Lower leg skin (tissue), 4 donors: ENCODE measurements around the gene ZFAND3. TPM values are rescaled to one million over a fixed set of nuclear protein-coding genes. Genes with fewer than 3 reads are reported as not detected.

Experiments
- DNase-seq, 2 donors: peaks; one replicate each; pipeline ENCODE4 v3.0.0-alpha.2; 2019; ENCODE audit warnings: low spot score in 2 of 2
- H3K4me3 ChIP-seq: fragments of 200-600 bp; sonication (generic); 2 replicates; pipeline ENCODE4 v1.5.1; 2017; ENCODE audit warnings: mild to moderate bottlenecking, low read depth; ENCODE audit not compliant: poor library complexity, severe bottlenecking
- POLR2A ChIP-seq, 2 donors: fragments of 450-650 bp; IDR thresholded peaks; one replicate each; pipeline ENCODE4 v1.6.1; 2016 to 2017; ENCODE audit warnings: antibody characterized with exemption in 2 of 2, mild to moderate bottlenecking in 1 of 2, moderate library complexity in 1 of 2
- WGBS, 2 donors: methylation state at CpG; one replicate each; pipeline ENCODE4 v1.1.5; 2018; 5-methylcytosine and 5-hydroxymethylcytosine counted together
- intact Hi-C: fragments of 100-400 bp; cut with DNase I; formaldehyde crosslinking; loops from one replicate; pipeline ENCODE4 v1.15.0; 2023; ENCODE audit warnings: low total_unique reads
- total RNA-seq, 4 donors: library from RNA; depleted of rRNA; stranded (reverse); fragments of >200 nt; gene quantifications; one replicate each; pipeline ENCODE4 v1.1.0, GENCODE V29; 2016
- TF ChIP-seq, protein P1 (sequence below), 3 donors: fragments of 450-650 bp; IDR thresholded peaks; one replicate each; pipeline ENCODE4 v1.5.1; 2016; ENCODE audit warnings: antibody characterized with exemption in 3 of 3, mild to moderate bottlenecking in 3 of 3, moderate library complexity in 2 of 3

Gene ZFAND3
- total RNA-seq, 4 donors from 2014 or later, result 26.3 to 40.8 (median 30.3) TPM

DNA sequence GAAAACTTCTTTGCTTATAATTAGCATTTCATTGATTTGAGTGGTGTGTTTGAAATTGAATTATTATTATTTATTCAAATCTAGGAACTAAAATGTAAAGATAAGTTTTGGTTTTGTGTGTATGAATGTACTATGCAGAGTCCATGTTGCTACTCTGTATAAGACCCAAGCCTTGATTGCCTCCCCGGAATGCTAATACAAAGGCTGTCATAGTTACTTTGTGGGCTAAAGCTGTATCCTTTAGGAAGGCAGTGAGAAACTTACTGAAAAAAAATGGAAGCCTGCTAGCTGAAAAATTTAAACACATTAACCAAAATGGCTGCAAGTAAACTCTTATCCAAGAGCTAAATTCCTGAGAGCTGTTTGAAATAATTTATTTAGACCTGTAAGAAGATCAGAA lies 213.3 kb downstream of the ZFAND3 start:
- WGBS, 2 donors, result 82 to 97% methylated on average over 1 of the region's 1 CpG
- TF ChIP-seq, protein P1, sequence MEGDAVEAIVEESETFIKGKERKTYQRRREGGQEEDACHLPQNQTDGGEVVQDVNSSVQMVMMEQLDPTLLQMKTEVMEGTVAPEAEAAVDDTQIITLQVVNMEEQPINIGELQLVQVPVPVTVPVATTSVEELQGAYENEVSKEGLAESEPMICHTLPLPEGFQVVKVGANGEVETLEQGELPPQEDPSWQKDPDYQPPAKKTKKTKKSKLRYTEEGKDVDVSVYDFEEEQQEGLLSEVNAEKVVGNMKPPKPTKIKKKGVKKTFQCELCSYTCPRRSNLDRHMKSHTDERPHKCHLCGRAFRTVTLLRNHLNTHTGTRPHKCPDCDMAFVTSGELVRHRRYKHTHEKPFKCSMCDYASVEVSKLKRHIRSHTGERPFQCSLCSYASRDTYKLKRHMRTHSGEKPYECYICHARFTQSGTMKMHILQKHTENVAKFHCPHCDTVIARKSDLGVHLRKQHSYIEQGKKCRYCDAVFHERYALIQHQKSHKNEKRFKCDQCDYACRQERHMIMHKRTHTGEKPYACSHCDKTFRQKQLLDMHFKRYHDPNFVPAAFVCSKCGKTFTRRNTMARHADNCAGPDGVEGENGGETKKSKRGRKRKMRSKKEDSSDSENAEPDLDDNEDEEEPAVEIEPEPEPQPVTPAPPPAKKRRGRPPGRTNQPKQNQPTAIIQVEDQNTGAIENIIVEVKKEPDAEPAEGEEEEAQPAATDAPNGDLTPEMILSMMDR (IDR thresholded peaks at IDR 0.05), result no peak
- no peak for TF ChIP-seq POLR2A (IDR thresholded peaks at IDR 0.05)
- no peak overlapping the region for H3K4me3 ChIP-seq
- DNase-seq, result no peak
- intact Hi-C loops, result no loop called here

DNA sequence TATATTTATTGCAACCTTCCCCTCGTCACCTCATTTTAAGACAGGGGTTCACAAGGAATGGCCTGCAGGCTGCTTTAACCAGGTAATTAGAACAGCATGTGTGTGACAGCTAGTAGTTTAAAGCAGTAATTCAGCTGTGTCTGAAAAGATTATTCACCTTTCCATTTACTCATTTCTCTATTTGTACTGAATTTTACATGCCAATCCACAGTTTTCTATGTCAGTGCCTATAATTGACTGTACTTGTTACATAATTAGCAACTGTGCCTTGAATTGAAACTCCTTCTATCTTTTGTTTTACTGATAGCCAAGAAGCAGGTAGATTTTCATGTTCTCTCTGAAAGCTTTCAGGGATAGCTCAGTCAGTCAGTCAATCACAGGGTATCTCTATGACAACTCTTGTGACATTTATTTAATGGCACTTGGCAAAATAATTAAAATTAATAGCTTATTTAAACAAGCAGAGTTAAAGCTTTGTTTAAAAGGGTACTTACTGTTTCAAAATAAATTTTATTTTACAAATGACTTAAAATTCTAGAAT lies 214.0 kb downstream of the ZFAND3 start:
- WGBS, 2 donors, result 74 to 81% methylated on average over 1 of the region's 1 CpG
- TF ChIP-seq POLR2A (IDR thresholded peaks at IDR 0.05), result no peak
- TF ChIP-seq, protein P1 (IDR thresholded peaks at IDR 0.05), result no peak
- no peak overlapping the region for H3K4me3 ChIP-seq
- intact Hi-C loops, result no loop called here
- DNase-seq, result no peak

DNA sequence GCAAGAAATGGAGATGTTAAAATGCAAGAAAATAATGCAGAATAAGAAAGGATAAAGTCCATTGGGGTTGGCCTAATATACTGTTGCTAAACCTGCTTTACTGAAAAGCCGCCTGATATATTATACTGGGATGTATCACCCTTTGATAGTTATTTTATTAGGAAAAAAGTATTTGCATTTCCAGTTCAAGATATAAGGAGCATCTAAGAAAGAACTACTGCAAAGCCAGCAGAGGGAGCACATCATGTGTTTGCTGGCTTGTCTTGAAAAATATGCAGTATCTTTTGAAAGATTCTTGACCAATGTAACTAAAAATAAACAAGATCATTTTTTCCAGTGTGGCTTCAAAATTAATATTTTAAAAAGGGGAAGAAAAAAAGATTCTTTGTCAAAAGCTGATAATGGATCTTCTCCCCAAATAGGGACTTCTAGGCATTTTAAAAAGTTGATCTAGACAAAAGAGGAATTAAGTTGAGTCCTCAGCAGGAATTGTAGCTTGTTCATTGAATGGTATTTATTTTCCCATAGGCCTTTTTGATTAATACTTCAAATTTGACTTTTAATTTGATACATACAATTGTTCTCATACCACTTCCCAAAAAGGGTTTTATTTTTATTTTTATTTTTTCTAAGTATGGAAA lies 214.9 kb downstream of the ZFAND3 start:
- no peak for DNase-seq
- no peak for TF ChIP-seq POLR2A (IDR thresholded peaks at IDR 0.05)
- TF ChIP-seq, protein P1 (IDR thresholded peaks at IDR 0.05), result no peak
- H3K4me3 ChIP-seq, result no peak overlapping the region
- 69 to 81% methylated on average over 1 of the region's 1 CpG for WGBS, 2 donors
- intact Hi-C loops, result no loop called here

DNA sequence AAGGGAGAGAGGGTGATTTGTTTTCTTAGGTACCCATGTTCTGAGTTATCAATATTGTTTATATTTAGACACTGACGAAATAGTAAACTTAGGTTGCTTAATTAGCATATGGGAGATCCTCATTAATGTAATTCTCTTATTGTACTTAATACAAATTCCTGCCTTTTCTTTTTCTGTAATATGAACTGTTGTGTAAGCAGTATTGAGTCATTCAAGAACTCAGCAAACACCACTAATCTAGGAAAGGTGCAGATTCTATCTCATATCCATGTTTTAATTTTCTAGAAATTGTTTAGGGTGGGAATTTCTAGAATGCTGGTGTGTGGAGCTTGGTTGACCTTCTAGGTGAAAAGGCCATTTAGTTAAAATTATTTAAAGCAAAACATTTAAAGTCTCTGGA lies 216.0 kb downstream of the ZFAND3 start:
- intact Hi-C loops, result no loop called here
- TF ChIP-seq POLR2A (IDR thresholded peaks at IDR 0.05), result no peak
- TF ChIP-seq, protein P1 (IDR thresholded peaks at IDR 0.05), result no peak
- WGBS, 2 donors, result 88 to 100% methylated on average over 1 of the region's 1 CpG
- no peak overlapping the region for H3K4me3 ChIP-seq
- no peak for DNase-seq

DNA sequence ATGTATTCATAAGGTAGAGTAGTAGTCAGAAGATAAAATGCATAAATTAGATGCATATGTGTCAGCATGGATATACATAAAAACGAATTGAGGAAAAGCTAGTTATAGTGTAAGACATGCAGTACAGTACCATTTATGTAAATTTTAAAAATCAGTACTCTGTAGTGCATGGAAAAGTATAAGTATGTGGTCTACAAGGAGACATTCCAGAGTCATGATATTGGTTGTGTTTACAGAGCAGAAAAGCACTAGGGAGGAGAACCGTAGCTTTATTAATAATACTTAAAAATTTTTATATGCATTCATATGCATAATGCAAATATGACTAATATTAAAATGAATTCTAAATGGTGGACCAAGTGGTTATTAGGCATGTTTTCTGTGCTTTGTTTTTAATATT lies 220.0 kb downstream of the ZFAND3 start:
- no peak for DNase-seq
- intact Hi-C loops, result no loop called here
- 75 to 78% methylated on average over 2 of the region's 2 CpGs for WGBS, 2 donors
- H3K4me3 ChIP-seq, result no peak overlapping the region
- no peak for TF ChIP-seq POLR2A (IDR thresholded peaks at IDR 0.05)
- TF ChIP-seq, protein P1 (IDR thresholded peaks at IDR 0.05), result no peak

DNA sequence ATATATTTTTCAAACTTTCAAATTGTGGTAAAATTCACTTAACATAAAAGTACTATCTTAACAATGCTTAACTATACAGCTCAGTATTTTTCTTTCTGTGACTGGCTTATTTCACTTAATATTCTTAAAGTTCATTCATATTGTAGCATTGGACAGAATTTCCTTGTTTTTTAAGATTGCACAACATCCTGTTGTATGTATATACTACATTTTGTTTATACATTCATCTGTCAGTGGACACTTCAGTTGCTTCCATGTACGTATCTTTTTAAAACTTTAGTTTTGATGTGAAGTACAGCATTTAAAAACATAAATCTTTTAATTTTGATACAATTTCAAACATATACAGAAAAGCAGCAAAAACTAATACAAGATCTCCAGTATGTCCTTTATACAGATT lies 220.7 kb downstream of the ZFAND3 start:
- intact Hi-C loops, result no loop called here
- no peak for TF ChIP-seq POLR2A (IDR thresholded peaks at IDR 0.05)
- TF ChIP-seq, protein P1 (IDR thresholded peaks at IDR 0.05), result no peak
- DNase-seq, result no peak
- 96 to 98% methylated on average over 1 of the region's 1 CpG for WGBS, 2 donors
- H3K4me3 ChIP-seq, result no peak overlapping the region
